Activated naive CD8-positive, alpha-beta T cell treated with anti-CD3 and anti-CD28 coated beads, Interleukin-2, amount 50 U/mL, for 24 hours (primary cell): Measurements from ENCODE around the gene SLFN12L.
"Not testable (repeated sequence)": the region's sequence is repeated elsewhere in the genome, so short reads cannot be mapped to it uniquely, and the experiment has no call there.

Experiments
- ATAC-seq: fragments of 150-1000 bp; cut with Tn5 transposase; one replicate; pipeline ENCODE4 v1.10.0; 2021
- DNase-seq: peaks from one replicate; pipeline ENCODE4 v3.0.0; 2021
- H3K27ac Mint-ChIP-seq: one replicate; pipeline ENCODE4 v1.8.0; 2021; ENCODE audit warnings: mild to moderate bottlenecking, mixed read lengths
- H3K27me3 Mint-ChIP-seq: one replicate; pipeline ENCODE4 v1.8.0; 2021; ENCODE audit warnings: mixed read lengths
- H3K36me3 Mint-ChIP-seq: one replicate; pipeline ENCODE4 v1.8.0; 2021; ENCODE audit warnings: low read depth, mixed read lengths
- H3K4me1 Mint-ChIP-seq: one replicate; pipeline ENCODE4 v1.8.0; 2021; ENCODE audit warnings: mixed read lengths
- H3K4me3 Mint-ChIP-seq: one replicate; pipeline ENCODE4 v1.8.0; 2021; ENCODE audit warnings: mild to moderate bottlenecking, moderate library complexity, mixed read lengths
- H3K9me3 Mint-ChIP-seq: one replicate; pipeline ENCODE4 v1.8.0; 2021; ENCODE audit warnings: mixed read lengths

SLFN12L gene

GRCh38 chr17:35531160-35531559 lies 6.3 kb downstream of the SLFN12L start:
- Mint-ChIP-seq H3K9me3 (peaks cover 4% of the 10 kb centered on the region), H3K4me1 (peaks cover 70% of the 10 kb centered on the region), H3K4me3 (peak overlapping the region; percentile 68), H3K36me3 (peaks cover 57% of the 10 kb centered on the region), H3K27ac (peak overlapping the region; percentile 85), H3K27me3 (no peaks in the 10 kb centered on the region)
- DNase-seq (no peak), ATAC-seq (peak; percentile 26)

GRCh38 chr17:35529866-35530265 lies 7.6 kb downstream of the SLFN12L start:
- Mint-ChIP-seq H3K27me3 (no peaks in the 10 kb centered on the region), H3K9me3 (peaks cover 4% of the 10 kb centered on the region), H3K27ac (peak overlapping the region; percentile 85), H3K4me1 (peaks cover 78% of the 10 kb centered on the region), H3K36me3 (peaks cover 54% of the 10 kb centered on the region), H3K4me3 (peak overlapping the region; percentile 68)
- ATAC-seq = no peak
- DNase-seq = no peak

DNA sequence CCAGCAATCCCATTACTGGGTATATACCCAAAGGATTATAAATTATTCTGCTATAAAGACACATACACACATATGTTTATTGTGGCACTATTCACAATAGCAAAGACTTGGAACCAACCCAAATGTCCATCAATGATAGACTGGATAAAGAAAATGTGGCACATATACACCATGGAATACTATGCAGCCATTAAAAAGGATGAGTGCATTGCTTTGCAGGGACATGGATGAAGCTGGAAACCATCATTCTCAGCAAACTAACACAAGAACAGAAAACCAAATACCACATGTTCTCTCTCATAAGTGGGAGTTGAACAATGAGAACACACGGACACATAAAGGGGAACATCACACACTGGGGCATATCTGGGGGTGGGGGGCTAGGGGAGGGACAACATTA lies 8.2 kb downstream of the SLFN12L start:
- H3K9me3 Mint-ChIP-seq, DNase-seq, H3K27me3 Mint-ChIP-seq, ATAC-seq, H3K4me3 Mint-ChIP-seq: not testable (repeated sequence)
- Mint-ChIP-seq H3K4me1 (peaks cover 78% of the 10 kb centered on the region), H3K36me3 (peaks cover 49% of the 10 kb centered on the region), H3K27ac (peak overlapping the region; percentile 55)

GRCh38 chr17:35523296-35523695 lies 14.2 kb downstream of the SLFN12L start:
- Mint-ChIP-seq H3K4me1 (peaks cover 95% of the 10 kb centered on the region), H3K27me3 (no peaks in the 10 kb centered on the region), H3K36me3 (peaks cover 49% of the 10 kb centered on the region), H3K4me3 (no peak overlapping the region), H3K9me3 (no peaks in the 10 kb centered on the region), H3K27ac (peak overlapping the region; percentile 17)
- ATAC-seq (no peak), DNase-seq (no peak)

DNA sequence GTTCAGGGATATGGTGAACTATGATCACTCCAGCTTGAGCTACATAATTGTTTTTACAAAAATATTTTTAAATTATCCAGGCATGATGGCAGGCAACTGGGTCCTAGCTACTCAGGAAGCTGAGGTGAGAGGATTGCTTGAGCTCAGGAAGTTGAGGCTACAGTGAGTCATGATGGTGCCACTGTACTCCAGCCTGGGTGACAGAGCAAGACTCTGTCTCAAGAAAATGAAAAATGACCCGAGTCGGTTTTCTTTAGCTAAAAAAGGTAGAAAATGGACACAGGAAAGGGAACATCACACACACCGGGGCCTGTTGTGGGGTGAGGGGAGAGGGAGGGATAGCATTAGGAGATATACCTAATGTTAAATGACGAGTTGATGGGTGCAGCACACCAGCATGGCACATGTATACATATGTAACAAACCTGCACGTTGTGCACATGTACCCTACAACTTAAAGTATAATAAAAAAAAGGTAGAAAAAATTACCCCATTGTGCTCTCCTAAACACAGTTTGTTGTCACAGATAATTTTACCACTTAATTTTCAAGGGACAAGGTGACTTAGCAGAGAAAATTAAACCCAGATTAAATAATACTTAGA lies 15.7 kb downstream of the SLFN12L start:
- DNase-seq = peak; percentile 29
- peak; percentile 97 for ATAC-seq
- H3K9me3 Mint-ChIP-seq, H3K27me3 Mint-ChIP-seq: not testable (repeated sequence)
- Mint-ChIP-seq H3K27ac (peak overlapping the region; percentile 86), H3K4me1 (peaks cover 95% of the 10 kb centered on the region), H3K4me3 (peak overlapping the region; percentile 66), H3K36me3 (peaks cover 51% of the 10 kb centered on the region)

DNA sequence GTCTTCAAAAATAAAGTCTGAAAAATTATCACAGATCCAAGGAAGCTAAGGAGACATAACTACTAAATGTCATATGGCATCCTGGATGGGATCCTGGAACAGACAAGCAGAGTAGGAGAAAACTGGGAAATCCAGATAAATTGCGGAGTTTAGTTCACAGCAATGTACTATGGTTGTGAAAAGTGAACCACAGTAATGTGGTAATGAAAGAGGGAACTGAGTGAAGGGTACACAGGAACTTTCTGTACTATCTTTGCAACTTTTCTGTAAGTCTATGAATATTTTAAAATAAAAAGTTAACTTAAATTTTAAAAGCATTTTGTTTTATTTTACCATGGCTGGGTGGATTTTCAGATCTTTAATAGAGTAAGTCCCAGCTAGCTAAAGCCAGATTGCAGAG lies 16.3 kb downstream of the SLFN12L start:
- Mint-ChIP-seq H3K9me3 (no peaks in the 10 kb centered on the region), H3K27ac (peak overlapping the region; percentile 61), H3K4me1 (peaks cover 89% of the 10 kb centered on the region), H3K36me3 (peaks cover 45% of the 10 kb centered on the region), H3K27me3 (no peaks in the 10 kb centered on the region), H3K4me3 (no peak overlapping the region)
- DNase-seq (no peak), ATAC-seq (no peak)

DNA sequence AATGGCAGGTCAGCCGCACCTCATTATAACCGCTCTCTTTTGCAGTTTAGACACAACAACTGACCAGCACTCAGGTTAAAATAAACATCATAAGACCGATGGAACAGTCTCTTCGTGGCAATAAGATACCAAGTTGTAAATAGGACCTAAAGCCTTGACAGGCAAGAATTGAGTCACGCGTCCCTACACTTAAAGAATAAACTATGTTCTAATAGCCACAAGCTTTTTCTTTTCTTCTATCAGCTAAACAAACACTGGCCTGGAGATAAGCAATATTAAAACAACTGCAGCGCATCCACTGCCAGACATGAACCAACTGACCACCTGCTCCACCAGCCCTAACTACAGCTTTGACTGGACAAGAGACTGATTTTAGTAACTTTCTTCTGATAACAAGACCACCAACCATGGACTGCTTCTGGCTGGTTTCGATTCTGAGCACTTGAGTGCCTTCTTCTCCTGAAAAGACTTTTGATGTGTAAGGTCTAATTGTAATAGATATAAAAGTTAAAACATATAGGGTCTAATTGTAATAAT lies 17.5 kb downstream of the SLFN12L start:
- Mint-ChIP-seq H3K27ac (no peak overlapping the region), H3K27me3 (no peaks in the 10 kb centered on the region), H3K36me3 (peaks cover 45% of the 10 kb centered on the region), H3K4me3 (no peak overlapping the region), H3K4me1 (peaks cover 81% of the 10 kb centered on the region), H3K9me3 (no peaks in the 10 kb centered on the region)
- DNase-seq (no peak), ATAC-seq (no peak)

DNA sequence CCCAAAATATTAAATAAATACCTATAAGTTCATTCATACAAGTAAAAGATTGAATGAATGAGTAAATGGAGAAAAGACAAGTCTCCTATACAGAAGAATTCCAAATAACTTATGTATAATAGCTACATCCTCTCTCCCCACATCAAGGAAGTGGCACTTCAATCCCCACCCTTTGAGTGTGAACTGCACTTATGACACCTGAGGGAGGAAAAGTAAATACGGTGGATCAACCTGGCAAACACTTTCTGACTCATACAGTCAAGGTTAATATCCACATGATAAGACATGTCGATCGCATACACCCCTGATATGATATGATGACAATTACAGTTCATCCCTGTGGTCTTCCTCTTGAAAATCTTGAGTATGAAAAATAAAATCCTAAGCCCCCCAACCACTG lies 18.0 kb downstream of the SLFN12L start:
- H3K4me1 Mint-ChIP-seq = peaks cover 80% of the 10 kb centered on the region
- H3K9me3 Mint-ChIP-seq = no peaks in the 10 kb centered on the region
- H3K4me3 Mint-ChIP-seq = no peak overlapping the region
- no peak overlapping the region for H3K27ac Mint-ChIP-seq
- DNase-seq (no peak), ATAC-seq (no peak)
- H3K36me3 Mint-ChIP-seq = peaks cover 49% of the 10 kb centered on the region
- H3K27me3 Mint-ChIP-seq = no peaks in the 10 kb centered on the region

GRCh38 chr17:35518431-35518830 lies 19.0 kb downstream of the SLFN12L start:
- not testable (repeated sequence) for H3K9me3 Mint-ChIP-seq, H3K4me3 Mint-ChIP-seq, ATAC-seq, H3K27me3 Mint-ChIP-seq, DNase-seq, H3K27ac Mint-ChIP-seq
- Mint-ChIP-seq H3K36me3 (peaks cover 58% of the 10 kb centered on the region), H3K4me1 (peaks cover 80% of the 10 kb centered on the region)

DNA sequence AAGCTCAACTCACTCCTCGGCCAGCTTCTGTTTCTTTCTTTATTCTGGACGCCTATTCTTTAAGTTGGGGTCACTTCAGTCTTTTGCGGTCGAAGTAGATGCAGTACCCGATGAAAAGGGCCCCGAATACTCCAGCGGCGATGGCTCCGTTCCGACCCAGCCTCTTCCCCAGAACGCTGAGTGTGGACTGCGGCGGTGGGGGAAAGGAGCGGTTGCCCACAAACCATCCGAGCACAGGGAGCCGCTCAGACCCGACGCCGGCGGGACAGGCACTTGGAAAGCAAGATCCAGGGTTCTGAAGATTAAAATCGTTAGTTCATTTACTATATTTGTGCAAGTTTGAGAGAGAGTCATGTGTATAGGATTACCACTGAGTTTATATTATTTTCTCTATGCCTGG lies 22.5 kb downstream of the SLFN12L start:
- H3K4me1 Mint-ChIP-seq = peaks cover 75% of the 10 kb centered on the region
- H3K9me3 Mint-ChIP-seq = no peaks in the 10 kb centered on the region
- H3K4me3 Mint-ChIP-seq = no peak overlapping the region
- peaks cover 66% of the 10 kb centered on the region for H3K36me3 Mint-ChIP-seq
- H3K27me3 Mint-ChIP-seq = peaks cover 1% of the 10 kb centered on the region
- no peak for ATAC-seq
- no peak for DNase-seq
- no peak overlapping the region for H3K27ac Mint-ChIP-seq

DNA sequence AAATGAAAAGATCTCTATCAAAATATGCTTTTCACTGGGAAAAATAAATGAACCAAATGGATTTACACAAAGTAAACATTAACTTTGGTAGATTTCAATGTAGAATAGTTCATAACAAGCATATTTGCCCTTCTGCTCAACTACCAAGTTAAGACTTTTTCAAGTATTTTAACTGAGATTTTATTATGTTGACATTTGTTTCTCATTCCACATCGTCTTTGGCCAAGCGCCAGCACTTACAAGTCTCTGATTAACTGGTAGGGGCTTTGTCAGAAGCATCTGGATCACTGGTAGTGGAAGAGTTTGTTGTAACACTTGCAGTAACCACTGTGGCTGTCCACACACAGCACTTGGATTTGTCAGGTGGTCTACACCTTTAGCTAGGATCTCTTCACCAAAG lies 22.9 kb downstream of the SLFN12L start:
- ATAC-seq (no peak), DNase-seq (no peak)
- Mint-ChIP-seq H3K9me3 (no peaks in the 10 kb centered on the region), H3K27me3 (peaks cover 1% of the 10 kb centered on the region), H3K4me1 (peaks cover 75% of the 10 kb centered on the region), H3K4me3 (no peak overlapping the region), H3K27ac (no peak overlapping the region), H3K36me3 (peaks cover 66% of the 10 kb centered on the region)

- Mint-ChIP-seq H3K4me1 (peaks cover 54% of the 10 kb centered on the region), H3K27ac (no peak overlapping the region), H3K9me3 (peaks cover 11% of the 10 kb centered on the region), H3K36me3 (peaks cover 68% of the 10 kb centered on the region), H3K4me3 (no peak overlapping the region), H3K27me3 (peaks cover 1% of the 10 kb centered on the region)
- DNase-seq = no peak
- ATAC-seq = no peak
Measured at GRCh38 chr17:35510052-35510451, 27.4 kb downstream of the SLFN12L start.

- not testable (repeated sequence) for H3K27ac Mint-ChIP-seq, ATAC-seq, H3K27me3 Mint-ChIP-seq, H3K4me3 Mint-ChIP-seq, DNase-seq
- H3K36me3 Mint-ChIP-seq = peaks cover 56% of the 10 kb centered on the region
- H3K4me1 Mint-ChIP-seq = peaks cover 41% of the 10 kb centered on the region
- peaks cover 11% of the 10 kb centered on the region for H3K9me3 Mint-ChIP-seq
Measured at GRCh38 chr17:35507714-35508113, 29.8 kb downstream of the SLFN12L start.

GRCh38 chr17:35499548-35499947 lies 37.9 kb downstream of the SLFN12L start:
- peaks cover 2% of the 10 kb centered on the region for H3K27me3 Mint-ChIP-seq
- DNase-seq (no peak), ATAC-seq (peak; percentile 53)
- H3K4me1 Mint-ChIP-seq = peaks cover 60% of the 10 kb centered on the region
- no peak overlapping the region for H3K27ac Mint-ChIP-seq
- H3K36me3 Mint-ChIP-seq = peaks cover 36% of the 10 kb centered on the region
- no peak overlapping the region for H3K4me3 Mint-ChIP-seq
- H3K9me3 Mint-ChIP-seq = no peaks in the 10 kb centered on the region

DNA sequence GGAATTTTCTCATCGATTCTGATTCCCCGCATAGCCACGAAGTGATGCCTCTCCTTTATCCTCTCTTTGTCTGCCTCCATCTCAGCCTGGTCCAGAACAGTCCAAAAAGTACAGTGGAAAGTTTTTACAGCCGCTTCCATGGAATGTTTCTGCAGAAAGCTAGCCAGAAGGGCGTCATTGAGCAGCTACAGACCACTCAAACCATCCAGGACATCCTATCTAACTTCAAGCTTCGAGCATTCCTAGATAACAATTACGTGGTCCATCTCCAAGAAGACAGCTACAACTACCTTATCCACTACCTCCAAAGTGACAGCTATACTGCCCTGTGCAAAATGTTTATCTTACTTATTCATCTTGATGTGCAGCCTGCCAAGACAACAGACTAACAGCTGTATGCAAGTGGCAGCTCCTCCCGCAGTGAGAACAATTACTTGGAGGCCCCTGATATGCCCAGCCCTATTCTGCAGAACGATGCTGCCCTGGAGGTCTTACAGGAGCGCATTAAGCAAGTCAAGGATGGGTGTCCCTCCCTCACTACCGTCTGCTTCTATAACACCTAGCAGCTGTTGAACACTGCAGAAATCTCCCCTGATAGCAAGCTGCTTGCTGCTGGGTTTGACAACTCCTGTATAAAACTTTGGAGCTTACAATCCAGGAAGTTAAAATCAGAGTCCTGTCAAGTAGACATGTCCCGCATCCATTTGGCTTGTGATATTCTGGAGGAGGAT lies 38.9 kb downstream of the SLFN12L start:
- no peak for DNase-seq
- Mint-ChIP-seq H3K36me3 (peaks cover 33% of the 10 kb centered on the region), H3K9me3 (no peaks in the 10 kb centered on the region), H3K27ac (no peak overlapping the region), H3K4me3 (peak overlapping the region; percentile 32), H3K4me1 (peaks cover 59% of the 10 kb centered on the region), H3K27me3 (peaks cover 2% of the 10 kb centered on the region)
- ATAC-seq = no peak
